ENCODE results near the gene NNT.
"Not testable (repeated sequence)": the region's sequence is repeated elsewhere in the genome, so short reads cannot be mapped to it uniquely, and the experiment has no call there.

The NNT gene

GRCh38 chr5:43602461-43603343 lies at the start of gene NNT:
NNT (plus strand) TSS chr5:43603180; CDS start chr5:43609196, 6,016 bp downstream.
- DNase-seq: peak; percentile 46

GRCh38 chr5:43553381-43553780 lies 49.6 kb upstream of the NNT start:
- no peak for DNase-seq

DNA sequence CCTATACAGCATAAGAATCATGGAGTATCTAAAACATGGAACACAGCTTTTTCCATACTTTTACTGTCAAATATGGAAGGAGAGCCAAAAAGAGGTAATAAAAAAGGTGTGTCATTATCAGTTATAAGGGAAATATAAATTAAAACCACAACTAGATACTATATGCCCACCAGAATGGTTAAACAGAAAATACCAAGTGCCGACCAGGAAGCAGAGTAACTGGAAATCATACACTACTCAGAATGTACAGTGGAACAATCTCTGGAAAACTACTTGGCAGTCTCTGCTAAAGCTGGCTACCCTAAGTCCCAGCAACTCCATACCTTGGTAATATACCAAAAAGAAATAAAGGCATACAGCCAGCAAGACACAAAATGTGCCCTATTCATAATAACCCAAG lies 48.5 kb upstream of the NNT start:
- DNase-seq: no peak

DNA sequence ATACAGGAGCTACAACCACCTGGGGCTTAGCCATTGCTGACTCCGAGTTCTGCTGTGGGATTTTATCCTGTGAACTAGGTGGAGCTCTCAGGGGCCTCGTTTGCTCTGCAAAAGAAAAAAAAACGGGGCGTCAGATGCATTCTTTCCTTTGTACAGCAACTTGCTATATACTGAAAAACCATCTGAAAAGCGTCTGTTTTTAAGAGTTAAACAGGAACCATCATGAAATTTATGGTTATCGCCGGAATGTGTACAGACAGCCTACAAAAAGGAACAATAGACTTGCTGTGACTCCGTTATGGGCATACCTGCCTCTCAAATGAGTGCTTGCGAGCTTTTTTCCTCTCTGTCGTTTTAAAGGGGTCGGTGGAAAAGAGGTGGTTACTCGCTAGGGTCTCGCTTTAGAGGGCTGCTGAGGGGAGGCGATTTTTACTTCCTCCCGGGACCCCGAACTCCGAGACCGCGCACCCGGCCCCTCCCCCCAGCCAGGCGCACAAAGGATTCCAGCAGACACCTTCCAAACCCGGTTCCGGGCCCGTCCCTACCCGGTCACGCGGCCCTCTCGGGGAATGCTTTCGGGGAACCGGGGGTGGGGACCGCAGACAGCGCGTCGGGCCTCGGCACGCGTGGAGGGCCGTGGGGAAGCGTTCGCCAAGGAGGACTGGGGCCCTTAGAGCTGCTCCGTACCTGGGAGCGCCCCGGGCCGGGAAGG lies 46.9 kb upstream of the NNT start:
- peak; percentile 56 for DNase-seq

DNA sequence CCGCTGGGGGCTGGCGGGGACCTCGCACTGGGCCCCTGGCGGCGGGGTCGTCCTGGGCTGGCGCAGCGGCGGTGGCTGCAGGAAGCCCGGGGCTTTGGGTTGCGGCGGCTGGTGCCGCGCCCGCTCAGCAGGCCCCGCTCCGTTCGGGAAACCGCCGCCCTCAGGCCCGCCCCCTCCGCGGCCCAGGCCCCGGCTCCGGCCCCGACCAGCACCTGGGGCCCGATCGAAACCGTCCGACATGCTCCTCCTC lies 46.4 kb upstream of the NNT start:
- not testable (repeated sequence) for DNase-seq

DNA sequence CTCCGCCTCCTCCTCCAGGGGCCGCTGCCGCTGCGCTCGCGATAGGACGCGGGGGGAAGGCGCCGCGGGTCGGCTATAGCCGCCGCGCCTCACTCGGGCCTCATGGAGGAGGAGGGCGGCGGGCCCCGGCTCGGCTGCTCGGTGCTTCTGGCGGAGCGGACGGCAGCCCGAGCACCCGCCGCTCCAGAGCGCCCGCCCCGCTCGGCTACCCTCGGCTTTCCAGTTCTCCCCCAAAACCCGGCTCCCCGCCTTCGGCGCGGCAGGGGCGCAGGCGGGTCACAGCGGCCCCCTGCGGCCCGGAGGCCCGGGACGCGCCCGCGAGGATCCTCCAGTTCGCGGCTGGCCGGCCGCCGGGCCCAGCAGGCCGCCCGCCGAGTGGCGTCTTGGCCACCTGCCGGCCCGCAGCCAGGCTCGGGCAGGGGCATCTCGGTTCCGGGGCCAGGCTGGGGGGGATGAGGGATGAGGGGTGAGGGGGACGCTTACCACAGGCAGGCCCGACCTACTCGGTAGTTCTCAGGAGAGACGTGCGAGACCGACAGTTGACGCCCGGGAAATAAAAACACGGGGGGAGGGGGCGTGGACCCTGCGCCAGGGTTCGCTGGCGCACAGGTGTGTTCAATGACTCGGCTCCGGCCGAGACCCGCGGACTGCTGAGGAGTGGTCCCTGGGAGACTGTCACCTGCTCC lies 46.0 kb upstream of the NNT start, which contains the start of gene PAIP1:
Gene PAIP1 (minus strand): TSS at position 221 of the 686 bp plus-strand sequence. CDS start 231 bp downstream, outside the sequence.
- DNase-seq: peak; percentile 56

DNA sequence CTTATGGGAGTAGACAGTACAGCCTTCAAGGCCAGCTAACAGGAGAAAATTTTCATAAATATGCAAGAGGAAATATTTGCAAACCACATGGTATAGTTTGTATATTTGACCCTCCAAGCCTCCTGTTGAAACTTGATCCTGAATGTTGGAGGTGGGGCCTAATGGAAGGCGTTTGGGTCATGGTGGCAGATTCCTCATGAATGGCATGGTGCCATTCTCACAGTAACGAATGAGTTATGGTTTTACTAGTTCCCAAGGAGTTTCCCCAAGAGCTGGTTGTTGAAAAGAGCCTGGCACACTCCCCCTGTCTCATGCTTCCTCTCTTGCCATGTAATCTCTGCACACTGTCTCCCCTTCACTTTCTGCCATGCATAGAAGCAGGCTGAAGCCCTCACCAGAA lies 42.9 kb upstream of the NNT start:
- DNase-seq: no peak

- DNase-seq: no peak
Observed at GRCh38 chr5:43561356-43561755, 41.6 kb upstream of the NNT start.

GRCh38 chr5:43563321-43563720 lies 39.7 kb upstream of the NNT start:
- DNase-seq: no peak

GRCh38 chr5:43564289-43564850 lies 38.6 kb upstream of the NNT start:
- no peak for DNase-seq

GRCh38 chr5:43565043-43565442 lies 37.9 kb upstream of the NNT start:
- DNase-seq: no peak

- DNase-seq: no peak
Observed at GRCh38 chr5:43567967-43568366, 35.0 kb upstream of the NNT start.

DNA sequence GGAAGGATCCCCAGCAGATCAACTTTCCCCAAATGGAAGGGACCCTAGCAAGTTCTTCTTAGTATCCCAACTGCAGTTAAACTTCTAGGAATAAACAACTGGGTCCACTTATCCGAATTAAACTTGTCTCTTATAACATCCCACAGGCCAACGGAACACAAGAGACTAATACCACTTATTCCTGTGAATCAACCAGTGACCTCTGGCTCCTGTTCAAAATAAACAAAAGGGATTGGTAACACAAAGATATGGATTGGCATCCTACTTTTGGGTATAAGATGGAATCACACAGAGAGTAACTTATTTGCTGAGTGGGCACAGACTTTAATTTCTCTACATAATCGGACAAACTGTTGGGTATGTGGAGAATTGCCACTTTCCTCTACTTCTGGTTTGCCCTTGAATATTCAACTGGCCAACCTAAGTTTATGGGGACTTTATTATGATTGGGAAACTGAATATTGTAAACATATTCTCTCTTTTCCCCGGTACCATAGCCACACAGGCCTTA lies 33.7 kb upstream of the NNT start:
- no peak for DNase-seq

GRCh38 chr5:43570450-43571158 lies 32.4 kb upstream of the NNT start:
- DNase-seq: no peak

DNA sequence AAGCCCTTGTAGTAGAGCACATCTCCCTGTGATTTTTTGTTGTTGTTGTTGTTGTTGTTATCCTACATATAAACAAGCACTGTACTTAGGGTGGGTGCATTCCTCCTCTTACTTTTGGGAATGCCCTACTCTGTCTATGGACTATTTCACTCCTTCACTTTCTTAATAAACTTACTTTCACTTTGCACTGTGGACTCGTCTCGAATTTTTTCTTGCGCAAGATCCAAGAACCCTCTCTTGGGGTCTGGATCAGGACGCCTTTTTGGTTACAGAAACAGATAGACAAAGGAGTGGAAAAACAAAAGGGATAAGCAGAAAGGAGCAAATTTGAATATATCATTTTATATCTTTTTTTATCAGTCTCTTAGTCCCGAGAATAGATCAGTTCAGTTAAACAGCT lies 31.7 kb upstream of the NNT start:
- DNase-seq: no peak

- no peak for DNase-seq
Observed at GRCh38 chr5:43572357-43572756, 30.6 kb upstream of the NNT start.

DNA sequence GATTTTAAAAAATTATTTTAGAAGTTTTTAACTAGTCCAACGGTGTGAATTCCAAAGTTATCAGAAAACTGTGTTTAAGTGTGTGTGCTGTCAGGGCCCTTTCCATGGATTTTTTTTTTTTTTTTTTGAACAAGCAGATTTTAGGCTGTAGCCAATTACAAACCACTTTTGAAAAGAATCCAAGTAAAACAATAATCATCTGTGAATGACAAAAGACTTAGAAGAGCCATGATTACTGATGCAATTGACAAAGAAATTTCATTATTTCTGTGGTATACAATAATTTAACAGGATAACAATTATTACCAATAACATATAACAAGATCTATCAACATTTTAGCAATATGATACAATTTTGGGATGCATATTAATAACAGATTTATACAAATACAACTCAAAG lies 29.9 kb upstream of the NNT start:
- no peak for DNase-seq

- DNase-seq: not testable (repeated sequence)
Observed at GRCh38 chr5:43580402-43581210, 22.4 kb upstream of the NNT start.

- DNase-seq: no peak
Observed at GRCh38 chr5:43581398-43581797, 21.6 kb upstream of the NNT start.

DNA sequence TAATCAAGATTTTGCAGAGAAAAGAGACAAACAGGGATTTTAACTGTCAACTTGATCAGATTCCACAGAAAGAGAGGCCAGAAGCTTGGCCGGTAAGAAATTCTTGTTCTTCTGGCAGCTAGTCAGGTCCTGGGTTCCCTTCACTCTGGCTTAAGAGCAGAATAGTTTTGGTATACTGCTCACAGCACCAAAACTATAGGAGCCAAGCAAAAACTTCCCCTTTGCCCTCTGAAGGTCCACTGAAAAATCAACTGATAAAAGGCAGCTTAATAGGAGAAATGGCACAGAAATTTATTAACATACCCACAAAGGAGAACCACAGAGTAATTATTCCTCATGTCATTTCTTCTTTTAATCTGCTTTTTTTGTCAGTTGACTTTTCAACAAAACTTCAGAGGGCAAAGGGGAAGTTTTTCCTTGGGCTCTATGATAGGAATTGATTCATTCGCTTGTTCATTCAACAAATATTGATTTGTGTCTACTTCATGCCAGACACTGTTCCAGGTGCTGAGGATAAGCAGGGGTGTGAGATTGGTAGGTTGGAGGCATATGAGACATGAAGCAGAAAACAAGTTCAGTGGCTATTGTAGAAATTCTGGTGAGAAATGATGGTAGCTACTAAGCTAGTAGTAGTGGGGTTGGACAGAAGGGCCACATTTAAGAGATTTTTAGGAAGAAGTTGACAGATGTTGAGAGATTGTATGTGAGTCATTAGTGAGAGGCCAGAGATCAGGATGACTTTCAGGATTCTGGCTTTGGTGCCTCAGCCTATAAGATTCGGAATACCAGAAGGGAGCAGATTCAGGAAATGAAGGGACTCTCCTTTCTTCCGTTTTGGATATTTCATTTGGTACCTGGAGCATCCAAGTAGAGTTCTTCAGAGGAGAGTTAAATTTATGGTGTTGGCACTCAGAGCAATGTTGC lies 20.6 kb upstream of the NNT start:
- DNase-seq: no peak

DNA sequence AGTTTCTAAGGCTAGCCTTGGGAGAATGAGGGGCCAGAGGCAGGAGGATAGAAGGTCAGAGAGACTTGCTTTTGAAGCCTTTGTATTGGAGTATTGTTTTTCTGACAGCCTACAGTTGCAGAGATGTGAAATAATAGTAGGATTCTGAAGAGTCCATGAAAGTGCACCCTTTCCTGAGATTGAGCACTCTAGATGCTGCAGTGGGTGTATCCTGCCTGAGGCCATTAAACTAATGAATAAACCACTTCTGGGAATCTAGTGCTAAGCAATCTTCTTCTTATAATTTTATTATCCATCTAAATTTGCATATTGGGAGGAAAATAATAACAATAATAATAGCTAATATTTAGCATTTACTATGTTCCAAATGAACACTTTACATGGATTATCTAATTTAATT lies 19.3 kb upstream of the NNT start:
- DNase-seq: no peak
